ENCODE measurements around the gene HCN3.
A peak's percentile ranks its signal among the peaks of the same experiment; 100 is the strongest.
"Not testable (repeated sequence)": the region's sequence is repeated elsewhere in the genome, so short reads cannot be mapped to it uniquely, and the experiment has no call there.

Gene HCN3

GRCh38 chr1:155277070-155277901 is at the start of gene HCN3:
TSS of gene HCN3 (plus strand) at chr1:155277463. CDS start at chr1:155277591, 128 bp downstream.
- DNase-seq = peak; percentile 98

- DNase-seq = no peak
These were observed 49.2 kb upstream of the HCN3 start for GRCh38 chr1:155228096-155228427.

GRCh38 chr1:155231302-155231701 is 46.0 kb upstream of the HCN3 start:
- not testable (repeated sequence) for DNase-seq

GRCh38 chr1:155232001-155232978 is 45.0 kb upstream of the HCN3 start:
- not testable (repeated sequence) for DNase-seq

- DNase-seq = not testable (repeated sequence)
These were observed 43.8 kb upstream of the HCN3 start for GRCh38 chr1:155233502-155233901.

- not testable (repeated sequence) for DNase-seq
These were observed 41.9 kb upstream of the HCN3 start for GRCh38 chr1:155235375-155235774.

- no peak for DNase-seq
These were observed 40.8 kb upstream of the HCN3 start for GRCh38 chr1:155236451-155236850.

- peak; percentile 76 for DNase-seq
These were observed 36.1 kb upstream of the HCN3 start for GRCh38 chr1:155241069-155241679.

GRCh38 chr1:155241841-155242264 is 35.4 kb upstream of the HCN3 start:
- DNase-seq = no peak

GRCh38 chr1:155242805-155243358 is 34.4 kb upstream of the HCN3 start:
- DNase-seq = no peak

GRCh38 chr1:155244368-155245162 is 32.7 kb upstream of the HCN3 start:
- DNase-seq = peak; percentile 99

GRCh38 chr1:155245163-155245524 is 32.1 kb upstream of the HCN3 start:
- DNase-seq = no peak

- DNase-seq = not testable (repeated sequence)
These were observed 30.5 kb upstream of the HCN3 start for GRCh38 chr1:155246796-155247195.

- no peak for DNase-seq
These were observed 29.4 kb upstream of the HCN3 start for GRCh38 chr1:155247667-155248553.

GRCh38 chr1:155250246-155250632 is 27.0 kb upstream of the HCN3 start:
- no peak for DNase-seq

- DNase-seq = peak; percentile 89
These were observed 26.4 kb upstream of the HCN3 start for GRCh38 chr1:155250633-155251449.

- no peak for DNase-seq
These were observed 25.7 kb upstream of the HCN3 start for GRCh38 chr1:155251566-155251965.

GRCh38 chr1:155253208-155253607 is 24.1 kb upstream of the HCN3 start:
- no peak for DNase-seq

- no peak for DNase-seq
These were observed 23.5 kb upstream of the HCN3 start for GRCh38 chr1:155253797-155254196.

- DNase-seq = no peak
These were observed 23.0 kb upstream of the HCN3 start for GRCh38 chr1:155254228-155254713.

Measured in NCI-H2171 treated with DMSO at 0.1 percent for 48 hours (cell line).